ENCODE data around the gene RAX2.

The RAX2 gene

DNA sequence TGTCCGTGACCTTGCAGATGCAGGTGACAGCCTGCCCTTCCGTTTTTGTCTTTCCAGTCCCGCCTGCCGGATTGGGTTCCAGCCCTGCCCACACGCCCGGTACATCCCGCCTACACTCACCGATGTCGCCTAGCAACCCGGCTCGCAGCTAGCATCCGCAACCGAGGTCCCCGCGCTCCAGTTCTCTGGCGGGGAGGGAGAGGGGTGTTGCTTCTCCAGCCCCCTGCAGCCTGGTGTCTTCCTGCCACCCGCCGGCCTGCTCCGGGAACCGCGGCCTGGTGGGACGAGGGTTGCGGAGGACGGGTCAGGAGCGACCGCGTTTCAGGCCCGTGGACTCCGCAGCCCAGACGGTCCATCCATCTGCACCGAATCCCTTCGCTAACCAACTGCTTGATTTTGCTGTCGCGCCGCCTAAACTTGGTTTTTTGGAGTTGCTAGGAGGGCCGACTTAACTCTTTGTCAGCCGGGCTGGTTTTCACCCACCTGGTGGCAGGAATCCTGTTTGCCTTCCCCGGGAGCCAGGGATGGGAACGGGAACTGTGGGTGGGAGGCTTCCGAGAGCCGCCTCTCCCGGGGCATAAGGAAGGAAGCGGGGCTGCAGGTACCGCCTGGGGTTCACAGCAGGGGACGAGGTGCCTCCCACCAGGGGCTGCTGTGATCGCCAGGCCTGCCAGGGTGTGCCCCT lies 29.5 kb upstream of the RAX2 start:
- no peak overlapping the region for H3K4me3 ChIP-seq (ENCODE audit: low read depth, low read length)
- TF ChIP-seq, protein P1, sequence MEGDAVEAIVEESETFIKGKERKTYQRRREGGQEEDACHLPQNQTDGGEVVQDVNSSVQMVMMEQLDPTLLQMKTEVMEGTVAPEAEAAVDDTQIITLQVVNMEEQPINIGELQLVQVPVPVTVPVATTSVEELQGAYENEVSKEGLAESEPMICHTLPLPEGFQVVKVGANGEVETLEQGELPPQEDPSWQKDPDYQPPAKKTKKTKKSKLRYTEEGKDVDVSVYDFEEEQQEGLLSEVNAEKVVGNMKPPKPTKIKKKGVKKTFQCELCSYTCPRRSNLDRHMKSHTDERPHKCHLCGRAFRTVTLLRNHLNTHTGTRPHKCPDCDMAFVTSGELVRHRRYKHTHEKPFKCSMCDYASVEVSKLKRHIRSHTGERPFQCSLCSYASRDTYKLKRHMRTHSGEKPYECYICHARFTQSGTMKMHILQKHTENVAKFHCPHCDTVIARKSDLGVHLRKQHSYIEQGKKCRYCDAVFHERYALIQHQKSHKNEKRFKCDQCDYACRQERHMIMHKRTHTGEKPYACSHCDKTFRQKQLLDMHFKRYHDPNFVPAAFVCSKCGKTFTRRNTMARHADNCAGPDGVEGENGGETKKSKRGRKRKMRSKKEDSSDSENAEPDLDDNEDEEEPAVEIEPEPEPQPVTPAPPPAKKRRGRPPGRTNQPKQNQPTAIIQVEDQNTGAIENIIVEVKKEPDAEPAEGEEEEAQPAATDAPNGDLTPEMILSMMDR (IDR thresholded peaks at IDR 0.05; ENCODE audit: low read depth, low read length, missing control alignments) = no peak
- DNase-seq (ENCODE audit: low read depth) = no peak

- TF ChIP-seq, protein P1 (IDR thresholded peaks at IDR 0.05; ENCODE audit: low read depth, low read length, missing control alignments) = no peak
- no peak for DNase-seq (ENCODE audit: low read depth)
- H3K4me3 ChIP-seq (ENCODE audit: low read depth, low read length) = no peak overlapping the region
Observed at GRCh38 chr19:3800996-3801395, 29.0 kb upstream of the RAX2 start.

DNA sequence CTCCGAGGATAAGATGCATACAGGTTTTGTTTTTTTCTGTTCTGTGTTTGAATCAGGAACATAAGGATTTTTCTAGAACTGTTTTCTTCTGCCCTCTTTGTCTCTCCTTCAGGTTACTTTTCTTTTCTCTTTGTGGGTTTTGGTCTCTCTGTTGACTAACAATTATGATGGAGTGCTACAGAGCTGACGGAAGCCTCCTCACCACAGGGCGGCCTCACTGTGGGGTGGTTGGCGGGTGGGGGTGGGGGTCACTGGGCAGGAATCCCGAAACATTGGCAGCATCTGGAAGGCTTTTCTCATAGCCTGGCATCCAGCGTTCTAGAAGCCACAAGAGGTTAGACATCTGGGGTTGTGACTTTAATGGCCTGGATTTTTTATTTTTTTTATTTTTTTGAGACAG lies 26.1 kb upstream of the RAX2 start:
- TF ChIP-seq, protein P1 (IDR thresholded peaks at IDR 0.05; ENCODE audit: low read depth, low read length, missing control alignments) = no peak
- no peak overlapping the region for H3K4me3 ChIP-seq (ENCODE audit: low read depth, low read length)
- no peak for DNase-seq (ENCODE audit: low read depth)

DNA sequence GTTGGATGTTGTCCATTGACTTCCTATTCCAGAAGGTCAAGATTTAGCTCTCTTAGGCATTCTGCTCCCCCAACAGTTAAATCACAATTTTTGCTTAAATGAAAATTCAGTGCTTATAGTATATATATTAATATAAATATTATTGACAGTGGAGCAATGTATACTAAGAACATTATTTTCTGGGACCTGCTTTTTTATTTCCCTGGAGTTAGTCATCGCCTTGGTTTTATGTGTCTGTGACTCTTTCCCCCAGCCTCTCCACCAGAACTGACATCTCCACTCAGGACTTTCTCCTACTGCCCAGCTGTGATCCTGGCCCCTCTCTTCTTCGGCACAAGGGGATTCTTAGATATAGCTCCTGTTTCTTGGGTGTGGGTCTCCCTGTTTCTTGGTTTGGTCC lies 24.3 kb upstream of the RAX2 start:
- DNase-seq (ENCODE audit: low read depth) = no peak
- TF ChIP-seq, protein P1 (IDR thresholded peaks at IDR 0.05; ENCODE audit: low read depth, low read length, missing control alignments) = no peak
- H3K4me3 ChIP-seq (ENCODE audit: low read depth, low read length) = no peak overlapping the region

- TF ChIP-seq, protein P1 (IDR thresholded peaks at IDR 0.05; ENCODE audit: low read depth, low read length, missing control alignments) = no peak
- no peak overlapping the region for H3K4me3 ChIP-seq (ENCODE audit: low read depth, low read length)
- no peak for DNase-seq (ENCODE audit: low read depth)
Observed at GRCh38 chr19:3793799-3794198, 21.8 kb upstream of the RAX2 start.

GRCh38 chr19:3792114-3792513 lies 20.1 kb upstream of the RAX2 start:
- no peak overlapping the region for H3K4me3 ChIP-seq (ENCODE audit: low read depth, low read length)
- no peak for DNase-seq (ENCODE audit: low read depth)
- TF ChIP-seq, protein P1 (IDR thresholded peaks at IDR 0.05; ENCODE audit: low read depth, low read length, missing control alignments) = no peak

- TF ChIP-seq, protein P1 (IDR thresholded peaks at IDR 0.05; ENCODE audit: low read depth, low read length, missing control alignments) = no peak
- no peak overlapping the region for H3K4me3 ChIP-seq (ENCODE audit: low read depth, low read length)
- DNase-seq (ENCODE audit: low read depth) = no peak
Observed at GRCh38 chr19:3790941-3791340, 18.9 kb upstream of the RAX2 start.

Measured in GM12864 (cell line).